GM06990 (cell line): ENCODE results near the gene IMP4.

Experiments used
- DNase-seq: peaks from one replicate; pipeline ENCODE4 v3.0.0-alpha.2; 2011; ENCODE audit not compliant: insufficient read length; ENCODE audit errors: extremely low read depth
- H3K27me3 ChIP-seq: replicated peaks from 2 replicates; pipeline ENCODE4 v1.6.0; 2011; ENCODE audit warnings: low read length; ENCODE audit not compliant: control insufficient read depth, insufficient read depth
- H3K36me3 ChIP-seq: 2 replicates; pipeline ENCODE4 v1.5.1; 2011; ENCODE audit warnings: low read length; ENCODE audit not compliant: control insufficient read depth, insufficient read depth
- H3K4me3 ChIP-seq: replicated peaks from 2 replicates; pipeline ENCODE4 v1.5.1; 2011; ENCODE audit warnings: low read depth, mild to moderate bottlenecking, control low read depth, low read length
- CTCF ChIP-seq: IDR thresholded peaks from 2 replicates; pipeline ENCODE4 v1.5.1; 2011; ENCODE audit warnings: low read length, control low read depth, mild to moderate bottlenecking, inconsistent platforms; ENCODE audit not compliant: insufficient read depth, poor library complexity, severe bottlenecking

IMP4 gene

DNA sequence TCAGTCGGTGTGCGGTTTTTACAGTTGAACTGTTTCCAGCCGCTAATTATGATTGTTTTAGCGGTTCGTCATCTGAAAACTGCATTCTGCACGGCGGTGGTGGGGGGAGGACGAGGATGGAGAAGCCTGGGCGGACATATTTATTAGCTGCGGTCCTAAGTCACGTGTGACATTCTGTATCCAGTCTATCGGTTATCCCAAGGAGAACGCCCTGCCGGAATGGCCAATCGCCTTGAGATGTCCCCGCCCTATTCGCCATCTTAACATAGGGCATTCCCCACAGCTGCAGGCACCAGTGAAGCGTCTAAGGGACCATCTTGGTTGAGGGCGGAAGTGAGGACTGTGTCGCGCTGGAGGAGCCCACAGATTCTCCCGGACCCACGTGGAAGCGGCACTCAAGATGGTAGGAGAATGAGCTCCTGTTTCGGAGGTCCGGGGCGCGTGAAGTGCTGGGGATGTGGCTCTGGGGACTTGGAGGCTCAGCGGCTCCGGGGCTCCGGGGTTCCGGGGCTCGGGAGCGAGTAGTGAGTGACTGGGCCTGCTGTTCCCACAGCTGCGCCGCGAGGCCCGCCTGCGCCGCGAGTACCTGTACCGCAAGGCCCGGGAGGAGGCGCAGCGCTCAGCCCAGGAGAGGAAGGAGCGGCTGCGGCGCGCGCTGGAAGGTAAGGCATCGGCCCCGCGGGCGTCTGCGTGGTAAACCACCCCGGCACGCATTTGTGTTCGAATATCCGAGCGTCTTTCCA lies at the start of gene IMP4:
TSS of gene IMP4 (plus strand) at position 365 of the 743 bp plus-strand sequence. CDS start at position 401, 36 bp downstream.
- Histone ChIP-seq H3K27me3 (no peaks in the 10 kb centered on the region), H3K36me3 (peaks cover 25% of the 10 kb centered on the region), H3K4me3 (peak within 1 kb of the TSS; percentile 79)
- DNase-seq = peak; percentile 94
- TF ChIP-seq CTCF = peak; percentile 48

DNA sequence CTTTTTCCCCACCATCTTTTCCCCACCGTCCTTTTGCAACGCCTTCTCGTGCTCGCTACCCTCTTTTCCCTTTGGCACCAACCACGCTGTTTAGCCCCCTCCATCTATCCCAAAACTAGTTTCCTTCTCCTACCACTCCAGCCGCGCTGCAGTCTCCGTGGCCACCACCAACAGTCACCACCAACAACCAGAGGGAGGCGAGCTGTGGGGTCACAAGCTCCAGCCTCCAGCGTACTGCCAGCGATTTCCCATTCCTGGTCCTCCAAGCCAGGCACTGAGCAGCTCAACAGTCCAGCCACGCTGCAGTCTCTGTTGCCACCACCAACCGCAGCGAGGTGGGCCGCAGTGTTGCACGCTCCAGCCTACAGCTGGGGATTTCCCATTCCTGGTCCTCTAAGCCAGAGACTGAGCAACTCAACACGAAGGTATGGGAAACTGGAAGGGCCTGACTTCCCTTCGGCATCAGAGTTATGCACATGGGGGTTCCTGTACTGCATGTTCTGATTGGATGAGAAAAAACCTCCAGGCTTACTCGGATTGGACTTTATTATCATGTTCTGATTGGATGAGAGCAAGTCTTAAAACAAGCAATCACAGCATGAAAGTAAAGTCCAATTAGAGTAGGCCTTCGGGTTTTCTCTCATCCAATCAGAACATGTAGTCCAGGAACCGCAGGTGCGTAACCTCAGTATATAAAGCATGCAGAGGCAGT lies 42.3 kb upstream of the IMP4 start:
- H3K36me3 ChIP-seq = no peaks in the 10 kb centered on the region
- no peak overlapping the region for H3K4me3 ChIP-seq
- DNase-seq = no peak
- no peaks in the 10 kb centered on the region for H3K27me3 ChIP-seq
- no peak for TF ChIP-seq CTCF

DNA sequence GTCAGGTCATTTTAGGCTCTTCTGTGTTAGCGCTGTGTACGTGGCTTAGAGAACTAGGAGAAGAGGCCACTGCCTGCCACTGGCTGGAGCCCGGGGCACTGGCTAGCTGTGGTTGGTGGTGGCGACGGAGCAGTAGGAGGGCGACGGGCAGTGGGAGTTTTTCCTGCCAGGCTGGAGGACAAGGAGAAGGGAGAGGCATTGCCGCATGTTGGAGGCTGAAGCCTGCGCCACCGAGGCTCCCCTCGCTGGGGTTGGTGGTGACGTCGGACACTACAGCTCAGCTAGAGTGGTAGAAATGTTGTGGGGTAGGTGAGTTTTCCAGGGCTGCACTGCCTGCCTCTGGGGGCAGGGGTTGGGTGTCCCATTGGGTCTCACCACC lies 41.7 kb upstream of the IMP4 start:
- Histone ChIP-seq H3K4me3 (no peak overlapping the region), H3K27me3 (no peaks in the 10 kb centered on the region), H3K36me3 (no peaks in the 10 kb centered on the region)
- no peak for TF ChIP-seq CTCF
- no peak for DNase-seq

DNA sequence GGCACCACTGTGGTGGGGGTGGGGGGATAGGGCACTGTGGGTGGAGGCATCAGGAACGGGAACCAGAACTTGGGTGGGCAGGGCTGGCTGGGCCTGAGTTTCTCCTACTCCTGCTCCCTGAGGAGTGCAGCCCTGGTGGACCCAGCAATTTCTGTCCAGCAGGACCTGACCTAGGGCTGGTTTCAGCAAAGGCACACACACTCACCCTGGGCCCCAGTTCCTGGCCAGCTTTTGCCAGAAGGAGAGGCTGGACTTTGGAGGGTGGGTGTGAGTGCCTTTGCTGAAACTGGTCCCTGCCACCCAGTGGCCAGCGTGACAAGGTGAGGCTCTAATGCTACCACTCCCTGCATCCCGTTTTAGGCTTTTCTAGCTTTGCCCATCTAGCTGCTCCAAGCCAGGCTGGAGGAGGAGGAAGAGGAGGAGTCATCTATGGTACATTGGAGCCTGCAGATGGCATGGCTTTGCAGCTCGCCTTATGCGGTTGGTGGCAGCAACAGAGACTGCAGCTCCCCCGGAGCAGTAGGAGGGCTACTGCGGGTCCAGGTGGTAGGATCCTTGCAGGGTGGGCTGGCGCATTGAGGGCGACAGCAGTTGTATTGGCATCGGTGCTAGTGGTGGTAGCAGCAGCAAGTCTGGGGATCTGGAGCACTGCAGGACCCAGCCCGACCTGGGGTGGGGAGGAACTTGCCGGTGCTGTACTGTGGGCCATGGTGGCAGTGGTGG lies 40.4 kb upstream of the IMP4 start:
- no peaks in the 10 kb centered on the region for H3K36me3 ChIP-seq

GRCh38 chr2:130303169-130303568 lies 39.5 kb upstream of the IMP4 start:
- DNase-seq = no peak
- no peak overlapping the region; the same call in 1 of the 2 replicates for H3K4me3 ChIP-seq

More for the DNA sequence above, 40.4 kb upstream of the IMP4 start:
- DNase-seq = no peak
- Histone ChIP-seq H3K27me3 (no peaks in the 10 kb centered on the region), H3K4me3 (no peak overlapping the region)
- no peak for TF ChIP-seq CTCF

More at GRCh38 chr2:130303169-130303568, 39.5 kb upstream of the IMP4 start:
- H3K27me3 ChIP-seq = no peaks in the 10 kb centered on the region
- TF ChIP-seq CTCF = no peak
- no peaks in the 10 kb centered on the region for H3K36me3 ChIP-seq
